ENCODE data around the gene ASMTL.
"Not testable (repeated sequence)": the region's sequence is repeated elsewhere in the genome, so short reads cannot be mapped to it uniquely, and the experiment has no call there.

The ASMTL gene

GRCh38 chrX:1481636-1482529 is 29.2 kb upstream of the ASMTL start:
- Histone ChIP-seq H3K9me3 (ENCODE audit: control insufficient read depth, insufficient read depth, low read length) (no peaks in the 10 kb centered on the region), H3K9ac (ENCODE audit: low read depth, low read length) (peak overlapping the region; percentile 69)

GRCh38 chrX:1480082-1480785 is 27.5 kb upstream of the ASMTL start:
- Histone ChIP-seq H3K9me3 (ENCODE audit: control insufficient read depth, insufficient read depth, low read length) (no peaks in the 10 kb centered on the region), H3K4me3 (ENCODE audit: low read depth, low read length) (no peak overlapping the region), H3K27ac (ENCODE audit: low read depth, low read length) (no peak overlapping the region), H3K27me3 (ENCODE audit: control insufficient read depth, insufficient read depth, low read length) (no peaks in the 10 kb centered on the region), H3K4me1 (ENCODE audit: control insufficient read depth, insufficient read depth, low read length) (peaks cover 11% of the 10 kb centered on the region), H3K36me3 (ENCODE audit: control insufficient read depth, insufficient read depth, low read length) (no peaks in the 10 kb centered on the region), H3K9ac (ENCODE audit: low read depth, low read length) (no peak overlapping the region)

More at GRCh38 chrX:1481636-1482529, 29.2 kb upstream of the ASMTL start:
- Histone ChIP-seq H3K27me3 (ENCODE audit: control insufficient read depth, insufficient read depth, low read length) (no peaks in the 10 kb centered on the region), H3K4me1 (ENCODE audit: control insufficient read depth, insufficient read depth, low read length) (peaks cover 11% of the 10 kb centered on the region), H3K4me3 (ENCODE audit: low read depth, low read length) (peak overlapping the region; percentile 45; the same call in 1 of the 2 replicates), H3K36me3 (ENCODE audit: control insufficient read depth, insufficient read depth, low read length) (no peaks in the 10 kb centered on the region), H3K27ac (ENCODE audit: low read depth, low read length) (peak overlapping the region; percentile 51)

- Histone ChIP-seq H3K27ac (ENCODE audit: low read depth, low read length) (no peak overlapping the region), H3K36me3 (ENCODE audit: control insufficient read depth, insufficient read depth, low read length) (no peaks in the 10 kb centered on the region), H3K4me3 (ENCODE audit: low read depth, low read length) (no peak overlapping the region), H3K27me3 (ENCODE audit: control insufficient read depth, insufficient read depth, low read length) (no peaks in the 10 kb centered on the region), H3K9ac (ENCODE audit: low read depth, low read length) (no peak overlapping the region), H3K9me3 (ENCODE audit: control insufficient read depth, insufficient read depth, low read length) (no peaks in the 10 kb centered on the region), H3K4me1 (ENCODE audit: control insufficient read depth, insufficient read depth, low read length) (peaks cover 11% of the 10 kb centered on the region)
Measured at GRCh38 chrX:1477801-1478458, 25.2 kb upstream of the ASMTL start.

- Histone ChIP-seq H3K27ac (ENCODE audit: low read depth, low read length) (no peak overlapping the region), H3K9me3 (ENCODE audit: control insufficient read depth, insufficient read depth, low read length) (no peaks in the 10 kb centered on the region), H3K4me1 (ENCODE audit: control insufficient read depth, insufficient read depth, low read length) (peaks cover 9% of the 10 kb centered on the region), H3K4me3 (ENCODE audit: low read depth, low read length) (no peak overlapping the region), H3K9ac (ENCODE audit: low read depth, low read length) (no peak overlapping the region), H3K36me3 (ENCODE audit: control insufficient read depth, insufficient read depth, low read length) (no peaks in the 10 kb centered on the region), H3K27me3 (ENCODE audit: control insufficient read depth, insufficient read depth, low read length) (no peaks in the 10 kb centered on the region)
Measured at GRCh38 chrX:1477229-1477628, 24.5 kb upstream of the ASMTL start.

GRCh38 chrX:1476682-1477081 is 24.0 kb upstream of the ASMTL start:
- H3K9me3 ChIP-seq (ENCODE audit: control insufficient read depth, insufficient read depth, low read length): no peaks in the 10 kb centered on the region
- no peak overlapping the region for H3K4me3 ChIP-seq (ENCODE audit: low read depth, low read length)
- H3K9ac ChIP-seq (ENCODE audit: low read depth, low read length): no peak overlapping the region
- H3K36me3 ChIP-seq (ENCODE audit: control insufficient read depth, insufficient read depth, low read length): no peaks in the 10 kb centered on the region
- H3K4me1 ChIP-seq (ENCODE audit: control insufficient read depth, insufficient read depth, low read length): peaks cover 4% of the 10 kb centered on the region
- no peak overlapping the region for H3K27ac ChIP-seq (ENCODE audit: low read depth, low read length)
- H3K27me3 ChIP-seq (ENCODE audit: control insufficient read depth, insufficient read depth, low read length): no peaks in the 10 kb centered on the region

- Histone ChIP-seq H3K36me3 (ENCODE audit: control insufficient read depth, insufficient read depth, low read length) (no peaks in the 10 kb centered on the region), H3K4me3 (ENCODE audit: low read depth, low read length) (no peak overlapping the region), H3K4me1 (ENCODE audit: control insufficient read depth, insufficient read depth, low read length) (no peaks in the 10 kb centered on the region), H3K9ac (ENCODE audit: low read depth, low read length) (no peak overlapping the region), H3K9me3 (ENCODE audit: control insufficient read depth, insufficient read depth, low read length) (no peaks in the 10 kb centered on the region), H3K27me3 (ENCODE audit: control insufficient read depth, insufficient read depth, low read length) (no peaks in the 10 kb centered on the region), H3K27ac (ENCODE audit: low read depth, low read length) (no peak overlapping the region)
Measured at GRCh38 chrX:1475881-1476280, 23.2 kb upstream of the ASMTL start.

- H3K36me3 ChIP-seq (ENCODE audit: control insufficient read depth, insufficient read depth, low read length): no peaks in the 10 kb centered on the region
- H3K4me3 ChIP-seq (ENCODE audit: low read depth, low read length): no peak overlapping the region
- H3K9ac ChIP-seq (ENCODE audit: low read depth, low read length): no peak overlapping the region
- no peaks in the 10 kb centered on the region for H3K27me3 ChIP-seq (ENCODE audit: control insufficient read depth, insufficient read depth, low read length)
- H3K27ac ChIP-seq (ENCODE audit: low read depth, low read length): no peak overlapping the region
- no peaks in the 10 kb centered on the region for H3K4me1 ChIP-seq (ENCODE audit: control insufficient read depth, insufficient read depth, low read length)
- no peaks in the 10 kb centered on the region for H3K9me3 ChIP-seq (ENCODE audit: control insufficient read depth, insufficient read depth, low read length)
Measured at GRCh38 chrX:1475481-1475880, 22.8 kb upstream of the ASMTL start.

- not testable (repeated sequence) for H3K4me1 ChIP-seq (ENCODE audit: control insufficient read depth, insufficient read depth, low read length); H3K9me3 ChIP-seq (ENCODE audit: control insufficient read depth, insufficient read depth, low read length); H3K27me3 ChIP-seq (ENCODE audit: control insufficient read depth, insufficient read depth, low read length); H3K36me3 ChIP-seq (ENCODE audit: control insufficient read depth, insufficient read depth, low read length); H3K9ac ChIP-seq (ENCODE audit: low read depth, low read length); H3K4me3 ChIP-seq (ENCODE audit: low read depth, low read length); H3K27ac ChIP-seq (ENCODE audit: low read depth, low read length)
Measured at GRCh38 chrX:1474593-1474992, 21.9 kb upstream of the ASMTL start.

GRCh38 chrX:1472975-1473374 is 20.3 kb upstream of the ASMTL start:
- H3K36me3 ChIP-seq (ENCODE audit: control insufficient read depth, insufficient read depth, low read length): no peaks in the 10 kb centered on the region
- H3K9me3 ChIP-seq (ENCODE audit: control insufficient read depth, insufficient read depth, low read length): no peaks in the 10 kb centered on the region

GRCh38 chrX:1468250-1468772 is 15.6 kb upstream of the ASMTL start:
- H3K9me3 ChIP-seq (ENCODE audit: control insufficient read depth, insufficient read depth, low read length): no peaks in the 10 kb centered on the region
- H3K27ac ChIP-seq (ENCODE audit: low read depth, low read length): no peak overlapping the region
- no peaks in the 10 kb centered on the region for H3K36me3 ChIP-seq (ENCODE audit: control insufficient read depth, insufficient read depth, low read length)
- peaks cover 7% of the 10 kb centered on the region; the same call in 1 of the 2 replicates for H3K4me1 ChIP-seq (ENCODE audit: control insufficient read depth, insufficient read depth, low read length)
- peaks cover 51% of the 10 kb centered on the region for H3K27me3 ChIP-seq (ENCODE audit: control insufficient read depth, insufficient read depth, low read length)
- no peak overlapping the region for H3K4me3 ChIP-seq (ENCODE audit: low read depth, low read length)
- no peak overlapping the region for H3K9ac ChIP-seq (ENCODE audit: low read depth, low read length)

More at GRCh38 chrX:1472975-1473374, 20.3 kb upstream of the ASMTL start:
- H3K4me3 ChIP-seq (ENCODE audit: low read depth, low read length): no peak overlapping the region
- peaks cover 4% of the 10 kb centered on the region for H3K27me3 ChIP-seq (ENCODE audit: control insufficient read depth, insufficient read depth, low read length)
- H3K4me1 ChIP-seq (ENCODE audit: control insufficient read depth, insufficient read depth, low read length): no peaks in the 10 kb centered on the region
- no peak overlapping the region for H3K27ac ChIP-seq (ENCODE audit: low read depth, low read length)
- no peak overlapping the region for H3K9ac ChIP-seq (ENCODE audit: low read depth, low read length)
